H7 (cell line): Measurements from ENCODE around the gene IFI6. TPM values are rescaled to one million over a fixed set of nuclear protein-coding genes. Genes with fewer than 3 reads are reported as not detected.

ENCODE experiments used
- DNase-seq: peaks from one replicate; pipeline ENCODE4 v3.0.0; 2012
- H3K27me3 ChIP-seq: 2 replicates; pipeline ENCODE4 v1.6.0; 2011; ENCODE audit warnings: mild to moderate bottlenecking, low read length; ENCODE audit not compliant: control insufficient read depth, insufficient read depth
- H3K36me3 ChIP-seq: replicated peaks from 2 replicates; pipeline ENCODE4 v1.5.1; 2011; ENCODE audit warnings: low read length; ENCODE audit not compliant: control insufficient read depth, insufficient read depth
- H3K4me3 ChIP-seq: 2 replicates; pipeline ENCODE4 v1.5.1; 2011; ENCODE audit warnings: low read depth, mild to moderate bottlenecking, control low read depth, low read length, moderate library complexity; ENCODE audit not compliant: insufficient read depth
- total RNA-seq: library from RNA; depleted of rRNA; stranded (reverse); fragments of >200 nt; shearing (Covaris generic); gene quantifications from 2 replicates; pipeline ENCODE4 v1.2.3, GENCODE V29; 2014

IFI6 gene
- total RNA-seq, 1 experiment from 2014 or later, result 3.3 TPM

DNA sequence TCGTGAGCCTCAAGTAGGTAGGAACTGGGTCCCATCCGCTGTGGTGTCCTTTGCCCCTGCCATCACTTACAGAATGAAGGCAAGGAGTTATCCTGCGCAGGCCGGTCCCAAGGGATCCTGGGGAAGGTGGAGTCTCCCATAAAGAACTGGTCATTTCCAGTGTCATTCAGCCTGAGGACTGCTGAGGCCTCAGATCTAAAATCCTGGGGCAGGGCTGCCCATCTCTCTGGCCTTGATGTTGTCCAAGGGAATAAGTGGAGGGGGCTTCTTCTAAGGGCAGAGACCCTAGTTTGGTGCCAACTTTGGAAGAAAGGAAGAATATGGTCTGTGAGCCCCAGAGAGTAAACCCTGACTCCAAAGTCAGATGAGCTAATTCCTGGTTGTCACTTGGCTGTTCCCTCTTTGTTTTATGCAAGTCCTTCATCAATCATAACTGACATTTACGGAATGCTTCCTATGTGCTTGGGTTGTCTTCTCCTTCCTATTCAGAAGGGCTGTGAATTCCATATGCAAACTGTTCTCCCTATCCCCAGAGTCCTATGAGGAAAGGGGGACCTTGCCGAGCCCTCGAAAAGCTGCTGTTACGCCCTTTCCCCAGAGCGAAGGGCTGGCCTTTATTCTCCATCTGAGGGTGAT lies 6.9 kb downstream of the IFI6 start:
- peaks cover 8% of the 10 kb centered on the region for H3K27me3 ChIP-seq
- no peak overlapping the region for H3K4me3 ChIP-seq
- DNase-seq, result no peak
- no peaks in the 10 kb centered on the region; the same call in 1 of the 2 replicates for H3K36me3 ChIP-seq

DNA sequence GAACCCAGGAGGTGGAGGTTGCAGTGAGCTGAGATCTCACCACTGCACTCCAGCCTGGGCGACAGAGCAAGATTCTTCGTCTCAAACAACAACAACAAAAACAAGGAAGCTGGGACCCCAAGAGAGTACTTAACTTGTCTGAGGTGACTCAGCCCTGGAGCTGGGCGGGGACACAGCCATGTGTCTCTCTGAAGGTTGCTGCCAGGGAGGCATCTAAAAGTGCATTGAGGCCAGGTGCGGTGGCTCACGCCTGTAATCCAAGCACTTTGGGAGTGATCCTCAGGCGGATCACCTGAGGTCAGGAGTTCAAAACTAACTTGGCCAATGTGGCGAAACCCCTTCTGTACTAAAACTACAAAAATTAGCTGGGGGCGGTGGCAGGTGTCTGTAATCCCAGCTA lies 7.7 kb downstream of the IFI6 start:
- peaks cover under 1% of the 10 kb centered on the region for H3K27me3 ChIP-seq
- DNase-seq, result no peak
- no peak overlapping the region for H3K4me3 ChIP-seq
- H3K36me3 ChIP-seq, result no peaks in the 10 kb centered on the region; the same call in 1 of the 2 replicates

DNA sequence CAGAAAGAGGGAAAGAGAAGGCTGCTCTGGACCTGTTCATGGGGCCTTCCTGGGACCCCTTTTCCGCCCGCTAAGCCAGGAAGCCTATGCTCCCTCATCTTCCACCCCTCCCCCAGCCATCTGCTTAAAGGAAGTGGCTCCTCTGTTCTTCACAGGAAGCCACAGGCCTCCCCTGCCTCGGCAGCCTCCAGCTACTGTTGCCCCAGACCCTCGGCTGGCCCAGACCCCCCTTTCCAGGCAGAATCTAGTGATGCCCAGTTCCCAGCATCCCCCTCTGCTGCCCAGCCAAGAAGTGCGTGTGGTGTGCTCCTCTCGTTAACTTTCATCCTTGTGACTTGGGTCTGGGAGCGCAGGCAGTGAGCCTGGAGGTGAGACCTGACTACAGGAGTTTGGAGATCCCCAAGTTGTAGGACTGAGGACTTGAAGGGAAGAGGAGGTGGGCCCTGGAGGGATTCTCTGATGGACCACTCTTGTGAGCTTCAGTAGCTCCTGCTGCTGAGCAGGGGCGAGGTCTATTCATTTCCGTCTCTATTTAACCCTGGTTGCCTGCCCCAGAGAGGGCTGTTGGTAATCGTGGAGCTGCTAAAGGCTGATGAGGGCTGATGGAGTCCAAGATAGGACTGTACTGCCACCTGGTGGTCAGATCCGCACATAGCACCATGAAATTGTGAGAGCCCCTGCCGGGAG lies 9.1 kb downstream of the IFI6 start:
- DNase-seq, result peak; percentile 87
- Histone ChIP-seq H3K36me3 (no peaks in the 10 kb centered on the region; the same call in 1 of the 2 replicates), H3K27me3 (no peaks in the 10 kb centered on the region; the same call in 1 of the 2 replicates), H3K4me3 (no peak overlapping the region)

DNA sequence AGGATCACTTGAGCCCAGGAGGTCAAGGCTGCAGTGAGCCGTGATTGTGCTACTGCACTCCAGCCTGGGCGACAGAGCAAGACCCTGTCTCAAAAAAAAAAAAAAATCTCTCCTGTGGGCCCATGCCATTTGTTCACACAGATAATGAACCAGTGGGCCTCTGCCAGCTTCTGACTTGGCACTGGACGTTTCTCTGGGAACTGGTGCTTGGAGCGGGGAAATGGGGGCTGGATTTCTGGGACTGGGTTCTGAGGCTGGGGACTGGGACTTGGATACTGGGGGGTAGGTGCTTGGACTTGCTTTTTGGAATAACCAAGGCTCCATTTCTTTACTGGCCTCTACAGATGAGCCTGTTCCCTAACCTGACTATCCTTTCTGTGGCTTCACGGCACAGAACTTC lies 9.7 kb downstream of the IFI6 start:
- no peak for DNase-seq
- H3K27me3 ChIP-seq, result no peaks in the 10 kb centered on the region; the same call in 1 of the 2 replicates
- no peaks in the 10 kb centered on the region for H3K36me3 ChIP-seq
- H3K4me3 ChIP-seq, result no peak overlapping the region

DNA sequence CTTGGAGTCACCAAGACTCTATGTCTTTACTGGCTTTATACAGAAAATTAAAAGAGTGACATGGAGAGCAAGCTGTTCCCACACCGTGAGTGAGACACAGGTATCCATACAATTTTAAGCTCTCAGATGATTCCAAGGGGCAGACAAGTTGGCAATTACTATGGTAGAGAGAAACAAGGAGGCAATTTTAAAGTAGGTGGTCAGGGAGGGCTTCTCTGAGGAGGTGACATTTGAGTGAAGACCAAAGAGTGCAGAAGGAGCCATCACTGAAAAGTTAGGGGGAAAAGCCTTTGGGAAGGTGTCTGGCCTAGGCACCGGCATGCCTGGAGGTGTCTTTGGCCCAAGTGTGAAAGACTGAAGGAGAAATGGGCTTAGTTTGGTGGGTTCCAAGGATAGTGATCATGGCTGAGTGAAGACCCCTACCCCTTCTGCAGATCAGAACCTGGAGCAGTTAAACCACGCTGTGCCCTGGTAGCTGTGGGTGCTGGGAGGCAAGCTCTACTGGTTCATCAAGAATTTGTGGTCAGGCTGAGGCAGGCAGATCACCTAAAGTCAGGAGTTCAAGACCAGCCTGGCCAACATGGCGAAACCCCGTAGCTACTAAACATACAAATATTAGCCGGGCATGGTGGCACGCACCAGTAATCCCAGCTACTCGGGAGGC lies 10.4 kb downstream of the IFI6 start:
- DNase-seq, result no peak
- Histone ChIP-seq H3K4me3 (no peak overlapping the region), H3K36me3 (no peaks in the 10 kb centered on the region), H3K27me3 (no peaks in the 10 kb centered on the region; the same call in 1 of the 2 replicates)

DNA sequence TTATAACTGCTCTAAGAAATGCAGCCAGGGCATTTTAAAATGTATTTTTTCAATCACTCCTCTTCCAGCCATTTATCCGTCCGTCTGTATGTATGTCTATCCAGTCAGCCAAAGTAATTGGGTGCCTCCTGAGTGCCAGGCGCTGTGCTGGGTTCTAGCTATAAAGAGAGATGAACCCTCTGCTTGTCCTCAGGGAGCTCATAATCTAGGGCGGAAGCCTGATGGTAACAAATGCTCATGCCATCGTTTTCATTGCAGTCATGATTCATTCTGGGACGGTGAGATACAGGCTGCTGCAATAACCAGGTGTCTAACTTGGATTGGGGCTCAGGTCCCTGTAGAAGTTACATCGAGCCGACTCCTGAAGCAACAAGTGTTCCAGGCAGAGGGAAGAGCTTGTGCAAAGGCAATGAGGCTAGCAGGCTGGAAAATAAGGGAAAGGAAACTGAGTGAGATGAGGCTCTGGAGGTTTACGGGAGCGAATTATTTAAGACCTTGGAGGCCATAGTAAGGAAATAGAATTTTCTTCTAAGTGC lies 11.6 kb downstream of the IFI6 start:
- DNase-seq, result no peak
- Histone ChIP-seq H3K27me3 (no peaks in the 10 kb centered on the region; the same call in 1 of the 2 replicates), H3K4me3 (peak overlapping the region; percentile 16), H3K36me3 (no peaks in the 10 kb centered on the region)

DNA sequence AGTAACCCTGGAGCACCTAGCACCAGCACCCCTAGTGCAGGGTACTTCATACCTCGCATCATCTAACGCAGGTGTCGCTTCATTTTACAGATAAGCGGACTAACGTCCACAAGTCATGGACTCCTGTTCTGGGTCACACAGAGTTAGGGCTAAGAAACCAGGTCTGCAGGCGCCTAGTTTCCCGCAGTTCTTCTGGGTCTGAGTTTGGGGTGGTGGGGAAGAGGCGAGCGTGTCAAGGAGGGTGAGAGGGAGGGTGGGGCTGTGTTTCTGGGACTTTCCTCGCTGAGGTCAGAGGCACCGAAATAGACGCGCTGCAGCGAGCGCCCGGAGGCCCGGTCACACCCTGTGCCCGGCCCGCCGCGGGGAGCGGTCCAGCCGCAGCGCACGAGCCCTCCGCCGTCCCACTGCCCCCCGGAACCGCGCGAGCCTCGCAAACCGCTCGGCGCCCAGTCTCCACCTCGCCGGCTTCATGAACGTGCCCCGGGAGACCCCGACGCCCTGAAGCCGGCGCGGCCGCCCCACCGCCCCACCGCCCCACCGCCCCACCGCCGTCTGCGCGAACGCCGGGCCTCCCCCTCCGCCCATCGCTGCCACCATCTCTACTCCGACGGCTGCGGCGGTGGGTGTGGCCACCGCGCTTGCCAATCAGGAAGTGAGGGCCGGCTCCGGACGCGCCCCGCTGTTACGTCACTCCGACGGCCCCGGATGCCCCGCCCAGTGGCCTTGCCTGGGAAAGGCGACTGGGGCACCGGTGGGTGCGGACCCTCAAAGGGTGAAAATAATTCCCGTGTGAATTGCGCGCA lies 12.3 kb downstream of the IFI6 start:
- Histone ChIP-seq H3K36me3 (no peaks in the 10 kb centered on the region), H3K4me3 (peak overlapping the region; percentile 68), H3K27me3 (no peaks in the 10 kb centered on the region; the same call in 1 of the 2 replicates)
- DNase-seq, result peak; percentile 98

DNA sequence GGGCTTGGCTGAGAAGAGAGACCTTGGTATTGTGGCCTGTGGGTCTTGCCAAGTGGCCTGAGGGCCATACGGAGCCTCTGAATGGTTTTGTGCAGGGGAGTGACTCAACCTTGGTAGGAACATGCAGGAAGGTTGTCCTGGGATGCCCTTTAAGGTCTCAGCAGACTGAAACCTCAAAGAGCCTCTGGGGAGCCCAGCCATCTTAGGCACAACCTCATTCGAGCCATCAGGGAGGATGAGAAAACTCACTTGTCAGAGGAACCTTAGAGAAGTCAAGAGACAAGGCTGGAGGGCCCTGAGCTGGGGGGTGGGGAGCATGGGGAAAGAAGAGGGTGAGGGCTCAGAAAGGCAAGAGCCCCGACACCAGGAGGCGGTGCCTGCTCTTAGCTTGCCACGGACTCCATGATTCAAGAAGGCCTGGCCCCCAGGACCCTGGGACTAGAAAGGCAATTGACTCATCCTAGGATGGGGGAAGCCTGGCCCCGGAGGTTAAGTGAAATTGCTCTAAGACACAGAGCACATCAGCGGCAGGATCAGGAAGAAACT lies 13.0 kb downstream of the IFI6 start:
- no peaks in the 10 kb centered on the region; the same call in 1 of the 2 replicates for H3K27me3 ChIP-seq
- peak; percentile 63 for DNase-seq
- peak overlapping the region; percentile 68 for H3K4me3 ChIP-seq
- no peaks in the 10 kb centered on the region for H3K36me3 ChIP-seq

DNA sequence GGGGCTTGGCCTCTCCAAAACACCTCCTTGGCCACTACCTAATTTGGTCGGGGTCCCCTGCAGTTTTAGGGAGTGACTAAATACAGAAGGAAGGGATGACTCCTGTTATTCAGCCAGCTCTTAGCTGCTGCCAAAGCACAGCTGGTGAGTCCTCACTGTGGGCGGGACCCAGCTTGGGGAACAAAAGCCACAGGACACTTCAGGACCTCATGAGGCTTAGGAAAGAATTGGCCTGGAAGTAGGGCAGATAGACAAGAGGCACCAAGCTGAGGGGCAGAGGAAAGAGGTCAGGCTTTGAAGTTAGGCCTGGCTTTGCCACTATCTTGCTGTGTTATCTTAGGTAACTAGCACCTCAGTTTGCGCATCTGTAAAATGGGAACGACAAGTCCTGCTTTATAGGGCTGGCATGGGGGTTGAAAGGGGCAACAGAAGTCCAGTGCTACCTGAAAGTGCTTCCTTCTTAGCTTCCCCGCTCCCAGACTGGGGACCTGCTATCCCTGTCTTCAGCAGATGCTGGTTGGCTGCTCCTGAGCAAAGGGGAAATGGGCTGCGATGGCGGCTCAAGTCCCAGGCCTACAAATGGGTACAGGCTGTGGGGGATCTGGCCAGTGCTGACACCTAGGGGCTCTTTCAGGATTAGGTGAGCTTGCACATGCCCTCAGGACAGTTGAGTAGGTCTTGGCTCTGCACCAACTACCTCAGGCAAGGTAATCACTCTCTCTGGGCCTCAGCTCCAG lies 15.7 kb downstream of the IFI6 start:
- Histone ChIP-seq H3K36me3 (no peaks in the 10 kb centered on the region), H3K4me3 (no peak overlapping the region), H3K27me3 (no peaks in the 10 kb centered on the region; the same call in 1 of the 2 replicates)
- DNase-seq, result peak; percentile 80

DNA sequence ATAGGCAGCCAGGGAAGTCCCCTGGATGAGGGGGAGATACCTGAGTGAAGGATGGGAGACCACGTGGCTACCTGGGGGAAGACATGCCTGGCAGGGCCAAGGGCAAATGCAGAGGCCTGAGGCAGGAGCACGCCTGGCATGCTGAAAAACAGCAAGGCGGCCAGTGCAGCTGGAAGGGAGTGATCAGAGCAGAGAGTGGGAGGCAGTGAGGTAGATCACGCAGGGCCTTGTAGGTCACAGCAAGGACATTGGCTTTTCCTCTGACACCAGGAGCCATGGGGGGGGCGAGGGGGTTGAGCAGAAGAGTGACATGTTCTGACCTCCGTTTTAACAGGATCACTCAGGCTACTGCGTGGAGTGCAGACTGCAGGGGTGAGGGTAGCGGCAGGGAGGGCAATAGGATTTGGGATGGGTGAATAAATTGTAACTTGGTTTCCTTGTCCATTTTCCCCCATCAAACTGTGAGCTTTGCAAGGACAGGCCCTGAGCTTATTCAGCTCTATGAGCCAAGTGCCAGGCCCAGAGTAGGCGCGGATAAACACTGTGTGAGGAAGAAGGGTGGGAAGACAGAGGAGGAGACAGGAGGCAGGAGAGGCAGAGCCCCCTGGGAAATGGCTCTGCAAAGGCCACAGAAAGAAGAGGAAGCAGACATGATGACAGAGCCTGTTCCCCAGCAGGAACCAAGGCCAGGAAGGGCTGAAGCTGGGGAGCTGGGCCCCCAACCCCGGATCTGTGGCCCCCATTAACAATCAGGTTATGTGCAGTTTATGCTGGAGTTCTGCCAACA lies 16.6 kb downstream of the IFI6 start:
- Histone ChIP-seq H3K4me3 (no peak overlapping the region), H3K36me3 (no peaks in the 10 kb centered on the region), H3K27me3 (no peaks in the 10 kb centered on the region; the same call in 1 of the 2 replicates)
- DNase-seq, result no peak

DNA sequence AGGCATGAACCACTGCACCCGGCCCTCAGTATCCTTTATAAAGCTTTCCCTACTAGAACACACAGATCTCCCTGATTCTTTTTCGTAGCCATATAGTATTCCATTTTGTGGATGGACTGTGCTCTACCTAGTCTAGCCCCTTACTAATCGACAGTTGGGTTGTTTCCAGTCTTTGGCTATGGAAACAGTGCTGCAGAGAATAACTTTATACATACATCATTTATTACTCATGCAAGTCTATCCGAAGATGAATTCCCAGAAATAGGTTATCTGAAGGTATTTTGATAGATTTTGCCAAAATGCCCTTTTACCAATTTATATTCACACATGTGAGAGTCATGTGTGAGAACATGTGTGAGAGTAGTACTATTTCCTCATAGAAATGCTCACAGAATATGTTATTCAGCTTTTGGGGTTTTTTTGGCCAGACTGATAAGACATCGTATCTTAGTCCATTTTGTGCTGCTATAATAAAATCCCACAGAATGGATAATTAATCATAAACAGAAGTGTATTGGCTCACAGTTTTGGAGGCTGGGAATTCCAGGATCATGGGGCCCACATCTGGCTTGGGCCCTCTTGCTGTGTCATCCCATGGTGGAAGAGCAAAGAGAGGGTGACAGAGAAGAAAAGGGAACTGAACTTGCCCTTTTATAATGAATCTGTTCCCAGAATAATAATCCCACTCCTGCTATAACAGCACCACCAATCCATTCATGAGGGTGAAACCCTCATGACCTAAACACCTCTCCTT lies 19.7 kb downstream of the IFI6 start:
- no peaks in the 10 kb centered on the region for H3K27me3 ChIP-seq
- no peak for DNase-seq
- no peak overlapping the region for H3K4me3 ChIP-seq
- no peaks in the 10 kb centered on the region for H3K36me3 ChIP-seq

DNA sequence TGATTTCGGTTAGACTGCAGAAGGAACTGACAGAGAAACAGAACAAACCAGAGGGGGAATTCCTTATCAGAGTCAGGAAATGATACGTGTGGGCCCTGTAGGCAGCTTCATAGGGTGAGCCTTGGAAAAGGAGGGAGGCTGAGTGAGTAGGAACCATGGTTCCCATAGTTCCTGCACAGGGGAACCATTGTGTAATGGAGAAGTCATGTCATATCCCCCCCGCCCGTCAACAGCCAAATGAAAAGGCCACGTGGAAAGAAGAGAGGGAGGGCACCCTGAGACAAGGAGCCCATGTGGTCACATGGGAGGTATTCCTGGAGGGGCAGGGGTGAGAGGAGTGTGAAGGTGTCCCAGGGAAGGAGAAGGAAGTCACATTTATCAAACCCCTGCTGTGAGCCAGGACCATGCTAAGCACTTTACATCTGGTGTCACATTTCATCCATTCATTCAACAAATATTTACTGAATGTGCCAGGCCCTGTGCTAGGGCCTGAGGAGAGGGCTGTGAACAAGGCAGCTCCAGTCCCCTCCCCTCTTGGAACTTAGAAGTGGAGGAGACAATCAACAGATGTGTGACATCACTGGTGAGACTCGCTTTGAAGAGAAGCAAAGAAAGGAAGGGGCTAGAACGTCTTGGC lies 21.3 kb downstream of the IFI6 start:
- Histone ChIP-seq H3K27me3 (no peaks in the 10 kb centered on the region; the same call in 1 of the 2 replicates), H3K4me3 (no peak overlapping the region), H3K36me3 (no peaks in the 10 kb centered on the region)
- peak; percentile 46 for DNase-seq
